ENCODE results near the gene APLN.
A peak's percentile ranks its signal among the peaks of the same experiment; 100 is the strongest.

The APLN gene

DNA sequence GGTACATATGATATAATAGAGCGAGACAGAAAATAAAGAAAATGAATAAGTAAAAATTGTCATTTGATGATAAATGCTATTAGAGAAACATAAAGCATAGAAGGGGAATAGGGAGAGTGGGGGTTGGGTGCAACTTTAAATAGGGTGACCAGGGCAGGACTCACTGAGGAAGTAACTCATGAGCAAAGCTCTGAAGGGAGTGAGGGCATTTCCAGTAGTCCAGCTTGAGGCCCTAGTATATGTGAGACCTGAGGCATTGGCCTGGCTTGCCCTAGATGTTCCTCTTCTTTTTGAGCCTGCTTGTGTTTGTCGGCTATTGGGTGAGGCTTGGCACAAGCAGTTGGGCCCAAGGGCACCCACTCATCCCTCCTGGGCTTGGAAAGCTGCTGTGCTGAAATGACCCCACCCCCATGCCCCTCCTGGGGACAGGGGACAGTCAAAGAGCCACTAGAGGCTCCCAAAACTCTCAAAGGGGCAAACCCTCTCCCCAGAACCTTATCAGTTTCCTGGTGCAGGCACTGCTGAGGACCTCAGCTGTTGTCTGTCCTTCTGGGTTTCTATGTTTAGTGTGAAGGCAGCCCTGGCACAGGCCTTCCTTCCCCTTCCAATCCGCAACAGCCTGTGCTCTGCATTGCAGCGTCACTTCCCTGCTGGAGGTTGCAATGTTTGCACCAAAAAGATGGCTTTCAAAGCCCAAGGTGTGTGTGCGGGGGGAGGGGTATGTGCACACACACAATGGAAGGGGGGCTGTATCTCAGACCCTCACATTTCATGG, 40.1 kb downstream of the APLN start:
- no peaks in the 10 kb centered on the region for H3K36me3 Mint-ChIP-seq (ENCODE audit: low read depth)
- peaks cover 24% of the 10 kb centered on the region for H3K4me1 Mint-ChIP-seq (ENCODE audit: low read depth)
- peak overlapping the region; percentile 81 for H3K27ac Mint-ChIP-seq
- no peak overlapping the region for H3K4me3 Mint-ChIP-seq
- intact Hi-C loops (cut with micrococcal nuclease), result no loop called here
- H3K27me3 Mint-ChIP-seq, result no peaks in the 10 kb centered on the region
- no peaks in the 10 kb centered on the region for H3K9me3 Mint-ChIP-seq

- intact Hi-C loops (cut with micrococcal nuclease), result no loop called here
- no peaks in the 10 kb centered on the region for H3K36me3 Mint-ChIP-seq (ENCODE audit: low read depth)
- H3K4me1 Mint-ChIP-seq (ENCODE audit: low read depth), result peaks cover 24% of the 10 kb centered on the region
- no peak overlapping the region for H3K4me3 Mint-ChIP-seq
- no peak overlapping the region for H3K27ac Mint-ChIP-seq
- no peaks in the 10 kb centered on the region for H3K9me3 Mint-ChIP-seq
- no peaks in the 10 kb centered on the region for H3K27me3 Mint-ChIP-seq
Observed at GRCh38 chrX:129613596-129613995, 41.2 kb downstream of the APLN start.

DNA sequence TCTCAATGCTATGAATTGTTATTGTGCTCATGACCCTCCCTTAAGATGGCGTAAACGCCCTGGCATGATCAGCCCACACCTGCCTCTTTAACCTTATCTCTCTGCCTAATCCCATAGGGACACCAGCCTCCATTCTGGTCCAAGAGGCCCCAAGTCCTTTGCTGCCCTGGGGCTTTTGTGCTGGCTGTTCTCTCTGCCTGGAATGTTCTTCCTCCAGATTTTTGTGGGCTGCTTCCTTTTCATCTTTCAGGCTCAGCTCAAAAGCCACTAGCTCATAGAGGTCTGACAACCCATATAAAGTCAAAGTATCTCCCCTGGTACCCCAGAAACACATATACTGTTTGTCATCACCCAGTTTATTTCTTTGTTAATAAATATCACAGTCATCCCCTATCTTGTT, 42.4 kb downstream of the APLN start:
- H3K27ac Mint-ChIP-seq, result no peak overlapping the region
- H3K4me1 Mint-ChIP-seq (ENCODE audit: low read depth), result peaks cover 24% of the 10 kb centered on the region
- no peaks in the 10 kb centered on the region for H3K9me3 Mint-ChIP-seq
- no peaks in the 10 kb centered on the region for H3K36me3 Mint-ChIP-seq (ENCODE audit: low read depth)
- no peak overlapping the region for H3K4me3 Mint-ChIP-seq
- intact Hi-C loops (cut with micrococcal nuclease), result no loop called here
- H3K27me3 Mint-ChIP-seq, result no peaks in the 10 kb centered on the region

- Mint-ChIP-seq H3K4me1 (ENCODE audit: low read depth) (peaks cover 22% of the 10 kb centered on the region), H3K4me3 (no peak overlapping the region), H3K27ac (no peak overlapping the region), H3K9me3 (no peaks in the 10 kb centered on the region), H3K27me3 (no peaks in the 10 kb centered on the region), H3K36me3 (ENCODE audit: low read depth) (no peaks in the 10 kb centered on the region)
- intact Hi-C loops (cut with micrococcal nuclease), result loop anchor here (5.0 to 10.0 kb wide), 3 partner anchors 143 to 315 kb away; no protein-coding TSS in a partner anchor
Observed at GRCh38 chrX:129609395-129609794, 45.4 kb downstream of the APLN start.

DNA sequence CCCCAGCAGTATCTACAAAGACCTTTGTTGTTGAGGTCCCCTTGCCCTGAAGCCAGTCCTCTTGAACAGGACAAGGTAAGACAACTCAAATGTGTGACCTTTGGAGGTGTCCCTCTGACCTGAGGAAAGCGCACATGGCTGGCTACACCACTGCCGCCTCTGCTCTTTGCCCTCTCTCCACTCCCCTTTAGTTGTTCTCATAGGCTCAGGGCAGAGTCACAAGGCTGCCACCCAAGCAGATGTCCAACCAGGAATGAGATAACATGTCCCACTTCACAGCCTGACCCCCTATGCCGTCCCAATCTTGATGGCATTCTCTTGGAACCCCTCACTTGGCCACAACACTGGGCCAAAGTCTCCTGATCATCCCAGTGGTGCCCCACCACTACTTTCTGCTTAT, 46.3 kb downstream of the APLN start:
- H3K4me1 Mint-ChIP-seq (ENCODE audit: low read depth), result peaks cover 26% of the 10 kb centered on the region
- H3K36me3 Mint-ChIP-seq (ENCODE audit: low read depth), result no peaks in the 10 kb centered on the region
- intact Hi-C loops (cut with micrococcal nuclease), result loop anchor here (5.0 to 10.0 kb wide), 3 partner anchors 144 to 316 kb away; no protein-coding TSS in a partner anchor
- H3K27ac Mint-ChIP-seq, result no peak overlapping the region
- no peaks in the 10 kb centered on the region for H3K27me3 Mint-ChIP-seq
- no peaks in the 10 kb centered on the region for H3K9me3 Mint-ChIP-seq
- H3K4me3 Mint-ChIP-seq, result no peak overlapping the region

DNA sequence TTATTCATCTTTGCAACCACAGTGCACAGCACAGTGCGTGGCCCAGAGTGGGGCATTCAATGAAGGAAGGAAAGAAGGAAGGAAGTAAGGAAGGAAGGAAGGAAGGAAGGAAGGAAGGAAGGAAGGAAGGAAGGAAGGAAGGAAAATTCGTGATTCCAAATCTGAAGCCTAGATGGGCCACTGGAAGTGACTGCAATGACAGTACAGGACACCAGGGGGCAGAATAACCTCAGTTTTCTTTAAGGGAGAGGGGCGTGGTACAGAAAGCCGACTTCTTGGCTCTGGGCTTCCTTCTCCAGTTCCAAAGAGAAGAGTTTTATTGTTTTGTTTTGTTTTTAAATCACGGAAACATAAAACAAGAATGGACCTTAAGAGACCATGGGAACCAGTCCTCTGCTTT, 47.8 kb downstream of the APLN start:
- intact Hi-C loops (cut with micrococcal nuclease), result loop anchor here (1.0 to 10.0 kb wide), 5 partner anchors 119 to 454 kb away; no protein-coding TSS in a partner anchor
- H3K4me3 Mint-ChIP-seq, result no peak overlapping the region
- no peaks in the 10 kb centered on the region for H3K9me3 Mint-ChIP-seq
- no peaks in the 10 kb centered on the region for H3K27me3 Mint-ChIP-seq
- H3K4me1 Mint-ChIP-seq (ENCODE audit: low read depth), result peaks cover 31% of the 10 kb centered on the region
- no peak overlapping the region for H3K27ac Mint-ChIP-seq
- H3K36me3 Mint-ChIP-seq (ENCODE audit: low read depth), result peaks cover 4% of the 10 kb centered on the region

- intact Hi-C loops (cut with micrococcal nuclease), result loop anchor here (10.0 kb wide), 1 partner anchor 324 kb away; no protein-coding TSS in a partner anchor
- Mint-ChIP-seq H3K4me3 (no peak overlapping the region), H3K27ac (no peak overlapping the region), H3K36me3 (ENCODE audit: low read depth) (peaks cover 38% of the 10 kb centered on the region), H3K4me1 (ENCODE audit: low read depth) (peaks cover 19% of the 10 kb centered on the region), H3K9me3 (no peaks in the 10 kb centered on the region), H3K27me3 (no peaks in the 10 kb centered on the region)
Observed at GRCh38 chrX:129600981-129601424, 53.8 kb downstream of the APLN start.

DNA sequence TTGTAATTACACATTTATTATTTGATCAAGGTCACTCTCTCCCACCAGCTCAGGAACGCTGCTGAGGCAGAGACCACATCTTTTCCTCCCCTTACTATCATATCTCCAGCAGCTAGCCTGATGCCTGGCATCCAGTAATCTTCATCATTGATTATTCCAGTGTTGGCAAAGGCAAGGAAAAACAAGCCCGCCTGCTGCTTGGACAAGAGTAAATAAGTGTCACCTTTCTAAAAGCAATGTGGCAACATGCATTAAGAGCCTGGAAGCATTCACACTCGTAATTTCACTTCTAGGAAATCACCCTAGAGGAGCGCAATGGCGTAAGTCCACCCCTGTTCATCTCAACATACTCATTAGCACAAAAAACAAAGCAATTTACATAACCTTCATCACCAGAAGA, 54.8 kb downstream of the APLN start:
- H3K9me3 Mint-ChIP-seq, result no peaks in the 10 kb centered on the region
- peaks cover 38% of the 10 kb centered on the region for H3K36me3 Mint-ChIP-seq (ENCODE audit: low read depth)
- H3K4me1 Mint-ChIP-seq (ENCODE audit: low read depth), result peaks cover 15% of the 10 kb centered on the region
- H3K4me3 Mint-ChIP-seq, result no peak overlapping the region
- intact Hi-C loops (cut with micrococcal nuclease), result loop anchor here (10.0 kb wide), 1 partner anchor 325 kb away; no protein-coding TSS in a partner anchor
- H3K27me3 Mint-ChIP-seq, result no peaks in the 10 kb centered on the region
- H3K27ac Mint-ChIP-seq, result no peak overlapping the region

DNA sequence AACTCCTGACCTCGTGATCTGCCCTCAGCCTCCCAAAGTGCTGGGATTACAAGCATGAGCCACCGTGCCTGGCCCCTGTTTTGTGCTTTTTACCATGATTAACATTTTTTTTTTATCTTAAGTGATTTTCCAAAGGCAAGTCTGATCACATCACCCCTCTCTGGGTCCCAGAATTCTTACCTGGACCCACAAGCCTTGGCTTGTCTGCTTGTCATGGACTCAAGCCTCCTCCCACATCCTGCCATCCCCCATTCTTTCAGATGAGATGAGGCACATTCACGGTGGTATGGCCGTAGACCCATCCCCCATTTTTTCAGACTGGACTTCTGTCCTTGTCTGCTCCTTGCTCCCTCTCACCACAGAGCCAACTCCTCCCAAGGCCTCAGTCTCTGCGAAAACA, 55.3 kb downstream of the APLN start:
- Mint-ChIP-seq H3K9me3 (no peaks in the 10 kb centered on the region), H3K4me3 (no peak overlapping the region), H3K27me3 (no peaks in the 10 kb centered on the region), H3K36me3 (ENCODE audit: low read depth) (peaks cover 38% of the 10 kb centered on the region), H3K27ac (no peak overlapping the region), H3K4me1 (ENCODE audit: low read depth) (peaks cover 15% of the 10 kb centered on the region)
- intact Hi-C loops (cut with micrococcal nuclease), result no loop called here

DNA sequence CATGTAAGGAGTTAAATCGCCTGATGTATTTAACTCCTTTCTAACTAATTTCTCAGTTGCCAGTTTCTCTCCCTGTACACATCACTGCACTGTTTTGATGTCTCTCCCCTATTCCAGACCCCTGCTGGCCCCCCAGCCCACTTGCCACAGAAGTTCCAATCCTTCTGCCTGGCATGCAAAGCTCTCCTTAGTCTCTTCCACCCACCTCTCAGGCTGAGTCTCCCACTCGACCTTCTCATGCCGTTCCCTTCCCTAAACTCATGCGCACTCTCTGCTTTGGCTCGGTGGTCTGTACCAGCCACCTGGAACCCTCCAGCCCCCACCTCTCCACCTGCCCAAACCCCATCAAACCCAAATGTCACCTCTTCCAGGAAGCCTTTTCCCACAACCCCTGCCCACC, 56.9 kb downstream of the APLN start:
- peaks cover 4% of the 10 kb centered on the region for H3K4me1 Mint-ChIP-seq (ENCODE audit: low read depth)
- intact Hi-C loops (cut with micrococcal nuclease), result no loop called here
- no peaks in the 10 kb centered on the region for H3K27me3 Mint-ChIP-seq
- H3K4me3 Mint-ChIP-seq, result no peak overlapping the region
- H3K27ac Mint-ChIP-seq, result no peak overlapping the region
- H3K9me3 Mint-ChIP-seq, result no peaks in the 10 kb centered on the region
- H3K36me3 Mint-ChIP-seq (ENCODE audit: low read depth), result peaks cover 37% of the 10 kb centered on the region

GRCh38 chrX:129596077-129596476, 58.7 kb downstream of the APLN start:
- intact Hi-C loops (cut with micrococcal nuclease), result no loop called here
- Mint-ChIP-seq H3K4me3 (no peak overlapping the region), H3K36me3 (ENCODE audit: low read depth) (peaks cover 44% of the 10 kb centered on the region), H3K27ac (no peak overlapping the region), H3K27me3 (no peaks in the 10 kb centered on the region), H3K9me3 (no peaks in the 10 kb centered on the region), H3K4me1 (ENCODE audit: low read depth) (no peaks in the 10 kb centered on the region)

Measured in dendritic cell treated with granulocyte-macrophage colony-stimulating factor and Interleukin-4, amounts not matched to agents 40 ng/mL and 50 ng/mL, for 4 days (primary cell).